H9 (cell line): Measurements from ENCODE around the gene KANK4. TPM values are rescaled to one million over a fixed set of nuclear protein-coding genes. Genes with fewer than 3 reads are reported as not detected.

ENCODE experiments used
- DNase-seq: peaks from one replicate; pipeline ENCODE4 v3.0.0-alpha.2; 2017
- H2AFZ ChIP-seq: one replicate; pipeline ENCODE4 v1.6.1; 2013; ENCODE audit warnings: mild to moderate bottlenecking, low read length, control low read depth, moderate library complexity
- H2AK5ac ChIP-seq: 2 replicates; pipeline ENCODE4 v1.6.1; 2013; ENCODE audit warnings: low read length, control low read depth, mixed read lengths; ENCODE audit not compliant: insufficient read length
- H2BK120ac ChIP-seq: one replicate; pipeline ENCODE4 v1.6.1; 2013; ENCODE audit warnings: low read depth, mild to moderate bottlenecking, low read length, control low read depth, inconsistent platforms; ENCODE audit not compliant: poor library complexity, severe bottlenecking
- H2BK12ac ChIP-seq: 2 replicates; pipeline ENCODE4 v1.6.1; 2013; ENCODE audit warnings: low read length, control low read depth, mixed read lengths, low read depth; ENCODE audit not compliant: insufficient read length
- H2BK15ac ChIP-seq: 2 replicates; pipeline ENCODE4 v1.6.1; 2013; ENCODE audit warnings: low read depth, low read length, control low read depth
- H2BK20ac ChIP-seq: one replicate; pipeline ENCODE4 v1.6.1; 2013; ENCODE audit warnings: low read depth, mild to moderate bottlenecking, low read length, control low read depth, inconsistent platforms; ENCODE audit not compliant: poor library complexity, severe bottlenecking
- H2BK5ac ChIP-seq: 2 replicates; pipeline ENCODE4 v1.6.1; 2013; ENCODE audit warnings: low read length, control low read depth, mixed read lengths; ENCODE audit not compliant: insufficient read length
- H3K14ac ChIP-seq: 2 replicates; pipeline ENCODE4 v1.6.1; 2013; ENCODE audit warnings: low read length, control low read depth; ENCODE audit not compliant: insufficient read depth
- H3K18ac ChIP-seq: 2 replicates; pipeline ENCODE4 v1.6.1; 2013; ENCODE audit warnings: low read depth, mild to moderate bottlenecking, mixed read lengths, low read length, control low read depth; ENCODE audit not compliant: insufficient read length
- H3K23ac ChIP-seq: 2 replicates; pipeline ENCODE4 v1.6.1; 2013; ENCODE audit warnings: low read length, control low read depth, mixed read lengths, low read depth; ENCODE audit not compliant: insufficient read length
- H3K23me2 ChIP-seq: 2 replicates; pipeline ENCODE4 v1.6.1; 2013; ENCODE audit warnings: low read depth, mild to moderate bottlenecking, mixed read lengths, low read length, control low read depth; ENCODE audit not compliant: insufficient read length, poor library complexity, severe bottlenecking
- H3K27ac ChIP-seq: 2 replicates; pipeline ENCODE4 v1.5.1; 2013; ENCODE audit warnings: low read length, control low read depth, mixed read lengths, low read depth; ENCODE audit not compliant: insufficient read length
- H3K27me3 ChIP-seq: 2 replicates; pipeline ENCODE4 v1.6.1; 2013; ENCODE audit warnings: low read length, control low read depth, inconsistent platforms; ENCODE audit not compliant: insufficient read depth
- H3K4ac ChIP-seq: 2 replicates; pipeline ENCODE4 v1.6.1; 2013; ENCODE audit warnings: low read depth, mild to moderate bottlenecking, control low read depth, inconsistent platforms, low read length, moderate library complexity
- H3K4me1 ChIP-seq: 2 replicates; pipeline ENCODE4 v1.6.1; 2013; ENCODE audit warnings: low read length, control low read depth, inconsistent platforms; ENCODE audit not compliant: insufficient read depth
- H3K4me2 ChIP-seq: 2 replicates; pipeline ENCODE4 v1.6.1; 2013; ENCODE audit warnings: low read length, control low read depth, mixed read lengths; ENCODE audit not compliant: insufficient read length, insufficient read depth
- H3K56ac ChIP-seq: 2 replicates; pipeline ENCODE4 v1.6.1; 2013; ENCODE audit warnings: low read depth, mild to moderate bottlenecking, mixed read lengths, low read length, control low read depth; ENCODE audit not compliant: insufficient read length
- H3K79me1 ChIP-seq: 2 replicates; pipeline ENCODE4 v1.6.1; 2013; ENCODE audit warnings: low read depth, mild to moderate bottlenecking, moderate library complexity, low read length, control low read depth, inconsistent platforms; ENCODE audit not compliant: insufficient read depth, poor library complexity, severe bottlenecking
- H3K79me2 ChIP-seq: 2 replicates; pipeline ENCODE4 v1.6.1; 2013; ENCODE audit warnings: low read length, control low read depth, inconsistent platforms; ENCODE audit not compliant: insufficient read depth
- H3K9ac ChIP-seq: 2 replicates; pipeline ENCODE4 v1.6.1; 2013; ENCODE audit warnings: low read length, control low read depth, mixed read lengths; ENCODE audit not compliant: insufficient read length; ENCODE audit errors: extremely low read depth
- H3K9me3 ChIP-seq: one replicate; pipeline ENCODE4 v1.6.1; 2013; ENCODE audit warnings: low read depth, low read length, inconsistent platforms; ENCODE audit not compliant: control insufficient read depth
- H3T11ph ChIP-seq: one replicate; pipeline ENCODE4 v1.6.1; 2013; ENCODE audit warnings: mild to moderate bottlenecking, low read length, control low read depth, inconsistent platforms
- H4K20me1 ChIP-seq: one replicate; pipeline ENCODE4 v1.6.1; 2013; ENCODE audit not compliant: control insufficient read depth, insufficient read length, insufficient read depth
- H4K5ac ChIP-seq: 2 replicates; pipeline ENCODE4 v1.6.1; 2013; ENCODE audit warnings: low read depth, mild to moderate bottlenecking, mixed read lengths, low read length, control low read depth; ENCODE audit not compliant: insufficient read length
- H4K8ac ChIP-seq: replicated peaks from 2 replicates; pipeline ENCODE4 v1.6.1; 2013; ENCODE audit warnings: low read length, control low read depth, mixed read lengths, low read depth; ENCODE audit not compliant: insufficient read length
- H4K91ac ChIP-seq: 2 replicates; pipeline ENCODE4 v1.6.1; 2013; ENCODE audit warnings: low read depth, mild to moderate bottlenecking, moderate library complexity, mixed read lengths, low read length, control low read depth; ENCODE audit not compliant: insufficient read length
- H3K27ac Mint-ChIP-seq, 3 experiments: 2 replicates in 2 of 3; 3 replicates in 1 of 3; pipeline ENCODE4 v1.8.0; 2020 to 2021; ENCODE audit warnings: mixed read lengths in 3 of 3, mild to moderate bottlenecking in 1 of 3, moderate library complexity in 1 of 3
- H3K27me3 Mint-ChIP-seq: 2 replicates; pipeline ENCODE4 v1.8.0; 2021; ENCODE audit warnings: low read depth, mild to moderate bottlenecking, moderate library complexity, mixed read lengths
- H3K36me3 Mint-ChIP-seq, 3 experiments: 2 replicates in 2 of 3; 3 replicates in 1 of 3; pipeline ENCODE4 v1.8.0; 2020 to 2021; ENCODE audit warnings: low read depth in 3 of 3, mixed read lengths in 3 of 3; ENCODE audit not compliant: insufficient read depth in 1 of 3
- H3K4me1 Mint-ChIP-seq, 2 experiments: 2 replicates each; pipeline ENCODE4 v1.8.0; 2020; ENCODE audit warnings: mixed read lengths in 2 of 2
- H3K4me3 Mint-ChIP-seq, 2 experiments: 2 replicates in 1 of 2; 3 replicates in 1 of 2; pipeline ENCODE4 v1.8.0; 2020 to 2021; ENCODE audit warnings: mild to moderate bottlenecking in 2 of 2, mixed read lengths in 2 of 2, moderate library complexity in 1 of 2
- H3K9me3 Mint-ChIP-seq, 2 experiments: 2 replicates in 1 of 2; 3 replicates in 1 of 2; pipeline ENCODE4 v1.8.0; 2020; ENCODE audit warnings: mild to moderate bottlenecking in 2 of 2, mixed read lengths in 2 of 2, moderate library complexity in 1 of 2
- CTCF ChIP-seq: fragments of 200-600 bp; sonication (generic); conservative IDR thresholded peaks from 3 replicates; pipeline ENCODE4 v1.8.0; 2021; ENCODE audit warnings: antibody characterized with exemption, mild to moderate bottlenecking
- WGBS: extraction: QIAGEN DNeasy Blood & Tissue Kit; methylation state at CpG from one replicate; pipeline ENCODE4 v1.1.7; 2013; ENCODE audit warnings: missing lambda C conversion rate, low lambda C conversion rate, mixed read lengths; ENCODE audit not compliant: insufficient read length; ENCODE audit errors: extremely low coverage; 5-methylcytosine and 5-hydroxymethylcytosine counted together
- total RNA-seq: library from RNA; stranded (reverse); gene quantifications from 2 replicates; pipeline ENCODE4 v1.2.1, GENCODE V29; 2021

KANK4 gene
- total RNA-seq, 1 experiment from 2014 or later = 0.15 TPM

DNA sequence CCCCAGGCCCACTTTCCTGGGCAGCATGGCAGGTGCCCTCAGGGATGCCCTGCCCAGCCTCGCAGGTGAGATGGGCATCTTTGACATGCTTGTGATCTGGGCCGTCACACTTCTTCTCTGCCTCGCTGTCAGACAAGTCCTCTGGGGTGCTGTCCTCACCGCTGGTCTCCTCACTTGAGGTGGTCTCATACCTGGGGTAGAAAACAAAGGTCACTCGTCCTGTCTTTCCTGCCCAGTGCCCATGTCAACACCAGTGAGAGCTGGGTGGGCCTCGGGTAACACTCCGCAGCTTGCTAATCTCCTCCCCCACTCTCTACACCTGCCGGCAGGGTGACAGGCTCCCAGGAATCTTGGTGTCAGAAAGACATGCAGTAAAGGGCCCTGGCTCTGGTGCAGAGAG lies 50.9 kb downstream of the KANK4 start:
- H3K4me3 Mint-ChIP-seq = no peak overlapping the region
- no peak overlapping the region for H2BK5ac ChIP-seq
- H4K5ac ChIP-seq = no peak overlapping the region
- no peak overlapping the region for H3K56ac ChIP-seq
- H3K14ac ChIP-seq = no peak overlapping the region
- H4K8ac ChIP-seq = no peak overlapping the region
- H4K91ac ChIP-seq = no peak overlapping the region
- no peak overlapping the region for H3K9ac ChIP-seq
- no peaks in the 10 kb centered on the region; a peak in 1 of 5 replicates for H3K9me3 Mint-ChIP-seq
- no peak overlapping the region for H3K27ac Mint-ChIP-seq
- no peaks in the 10 kb centered on the region for H3K79me1 ChIP-seq
- H3K4me1 ChIP-seq = no peaks in the 10 kb centered on the region; the same call in 1 of the 2 replicates
- no CpG with 5 or more reads among the region's 8 CpGs for WGBS
- no peak overlapping the region for H2BK120ac ChIP-seq
- no peak overlapping the region for H3K27ac ChIP-seq
- H3K4me2 ChIP-seq = no peak overlapping the region
- no peaks in the 10 kb centered on the region for H3K9me3 ChIP-seq
- no peak overlapping the region for H3T11ph ChIP-seq
- H3K23ac ChIP-seq = no peak overlapping the region
- H3K27me3 Mint-ChIP-seq = peaks cover 2% of the 10 kb centered on the region
- H3K27me3 ChIP-seq = no peaks in the 10 kb centered on the region
- H3K4me1 Mint-ChIP-seq = peaks cover 30 to 36% of the 10 kb centered on the region in 2 experiments
- H2BK12ac ChIP-seq = no peak overlapping the region
- no peaks in the 10 kb centered on the region for H3K79me2 ChIP-seq
- no peak overlapping the region for H2BK15ac ChIP-seq
- H3K23me2 ChIP-seq = no peaks in the 10 kb centered on the region
- H2BK20ac ChIP-seq = no peak overlapping the region
- TF ChIP-seq CTCF = no peak
- no peak overlapping the region for H3K4ac ChIP-seq
- no peak overlapping the region for H2AFZ ChIP-seq
- H2AK5ac ChIP-seq = no peak overlapping the region
- H3K36me3 Mint-ChIP-seq = no peaks in the 10 kb centered on the region; a peak in 1 of 7 replicates
- H4K20me1 ChIP-seq = no peaks in the 10 kb centered on the region
- H3K18ac ChIP-seq = no peak overlapping the region
- DNase-seq = no peak
